Uterus (tissue), 2 donors: Measurements from ENCODE around the gene PLXNA2.

ENCODE experiments used
- POLR2A ChIP-seq, 2 donors: fragments of 450-650 bp; IDR thresholded peaks; one replicate each; pipeline ENCODE4 v1.6.1; 2016; ENCODE audit warnings: antibody characterized with exemption in 2 of 2, mild to moderate bottlenecking in 1 of 2, moderate library complexity in 1 of 2
- TF ChIP-seq, protein P1 (sequence below), 4 experiments: fragments of 200-600 bp in 2 of 4; fragments of 450-650 bp in 2 of 4; sonication (generic) in 2 of 4; IDR thresholded peaks; one replicate each; pipeline ENCODE4 v1.5.1; 2016 to 2019; ENCODE audit warnings: antibody characterized with exemption in 4 of 4, mild to moderate bottlenecking in 2 of 4, moderate library complexity in 1 of 4

GRCh38 chr1:208089761-208090370 is 154.3 kb downstream of the PLXNA2 start:
- TF ChIP-seq, protein P1, sequence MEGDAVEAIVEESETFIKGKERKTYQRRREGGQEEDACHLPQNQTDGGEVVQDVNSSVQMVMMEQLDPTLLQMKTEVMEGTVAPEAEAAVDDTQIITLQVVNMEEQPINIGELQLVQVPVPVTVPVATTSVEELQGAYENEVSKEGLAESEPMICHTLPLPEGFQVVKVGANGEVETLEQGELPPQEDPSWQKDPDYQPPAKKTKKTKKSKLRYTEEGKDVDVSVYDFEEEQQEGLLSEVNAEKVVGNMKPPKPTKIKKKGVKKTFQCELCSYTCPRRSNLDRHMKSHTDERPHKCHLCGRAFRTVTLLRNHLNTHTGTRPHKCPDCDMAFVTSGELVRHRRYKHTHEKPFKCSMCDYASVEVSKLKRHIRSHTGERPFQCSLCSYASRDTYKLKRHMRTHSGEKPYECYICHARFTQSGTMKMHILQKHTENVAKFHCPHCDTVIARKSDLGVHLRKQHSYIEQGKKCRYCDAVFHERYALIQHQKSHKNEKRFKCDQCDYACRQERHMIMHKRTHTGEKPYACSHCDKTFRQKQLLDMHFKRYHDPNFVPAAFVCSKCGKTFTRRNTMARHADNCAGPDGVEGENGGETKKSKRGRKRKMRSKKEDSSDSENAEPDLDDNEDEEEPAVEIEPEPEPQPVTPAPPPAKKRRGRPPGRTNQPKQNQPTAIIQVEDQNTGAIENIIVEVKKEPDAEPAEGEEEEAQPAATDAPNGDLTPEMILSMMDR (IDR thresholded peaks at IDR 0.05), result no peak
- TF ChIP-seq POLR2A (IDR thresholded peaks at IDR 0.05), result no peak
